ENCODE measurements around the gene RAB3IP. TPM values are rescaled to one million over a fixed set of nuclear protein-coding genes. Genes with fewer than 3 reads are reported as not detected.
"Not testable (repeated sequence)": the region's sequence is repeated elsewhere in the genome, so short reads cannot be mapped to it uniquely, and the experiment has no call there.

Gene RAB3IP
- polyA plus RNA-seq, 4 donors, result 26.5 to 61.9 (median 49.9) TPM

DNA sequence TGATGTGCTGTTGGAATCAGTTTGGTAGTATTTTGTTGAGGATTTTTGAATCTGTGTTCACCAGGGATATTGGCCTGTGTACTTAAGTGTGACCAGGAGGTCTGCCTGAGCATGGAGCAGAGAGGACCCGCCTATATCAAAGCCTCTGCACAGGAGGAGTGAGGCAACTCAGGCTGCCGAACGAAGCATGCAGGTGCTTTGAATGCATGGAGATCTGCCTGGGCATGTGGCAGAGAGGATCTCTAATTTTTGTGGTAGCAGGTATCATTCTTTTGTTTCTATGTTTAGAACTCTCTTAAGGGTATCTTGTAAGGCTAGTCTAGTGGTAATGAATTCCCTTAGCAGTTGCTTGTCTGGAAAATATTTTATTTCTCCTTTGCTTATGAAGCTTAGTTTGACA, 26.9 kb downstream of the RAB3IP start:
- DNase-seq (no peak), FAIRE-seq (no peak)
- Histone ChIP-seq H3K4me3 (ENCODE audit: low read depth in 1 of 3, low read length in 3 of 3) (no peak overlapping the region), H3K9me3 (ENCODE audit: control insufficient read depth in 2 of 2, insufficient read depth in 1 of 2, low read depth in 1 of 2, low read length in 1 of 2) (peaks cover 0 to 48% of the 10 kb centered on the region in 2 donors), H3K27ac (ENCODE audit: low read depth in 1 of 3, low read length in 2 of 3) (no peak overlapping the region), H3K36me3 (ENCODE audit: control insufficient read depth in 3 of 3, insufficient read depth in 2 of 3, low read depth in 1 of 3, low read length in 3 of 3) (peaks cover 0 to 24% (median 20%) of the 10 kb centered on the region in 3 donors), H3K4me1 (ENCODE audit: control insufficient read depth in 3 of 3, insufficient read depth in 2 of 3, low read depth in 1 of 3, low read length in 2 of 3) (no peaks in the 10 kb centered on the region), H3K27me3 (ENCODE audit: control insufficient read depth in 3 of 3, insufficient read depth in 3 of 3, low read length in 3 of 3) (no peaks in the 10 kb centered on the region)
- 97 to 99% (median 98%) methylated on average over 3 of the region's 3 CpGs for WGBS, 3 donors

- no peaks in the 10 kb centered on the region for H3K4me1 ChIP-seq (ENCODE audit: control insufficient read depth in 3 of 3, insufficient read depth in 2 of 3, low read depth in 1 of 3, low read length in 2 of 3)
- peaks cover 0 to 51% of the 10 kb centered on the region in 2 donors for H3K9me3 ChIP-seq (ENCODE audit: control insufficient read depth in 2 of 2, insufficient read depth in 1 of 2, low read depth in 1 of 2, low read length in 1 of 2)
- no peak overlapping the region for H3K4me3 ChIP-seq (ENCODE audit: low read depth in 1 of 3, low read length in 3 of 3)
- H3K27ac ChIP-seq (ENCODE audit: low read depth in 1 of 3, low read length in 2 of 3), result no peak overlapping the region
- no peaks in the 10 kb centered on the region for H3K27me3 ChIP-seq (ENCODE audit: control insufficient read depth in 3 of 3, insufficient read depth in 3 of 3, low read length in 3 of 3)
- no peak for FAIRE-seq
- WGBS, 3 donors, result 95 to 97% (median 96%) methylated on average over 6 of the region's 6 CpGs
- H3K36me3 ChIP-seq (ENCODE audit: control insufficient read depth in 3 of 3, insufficient read depth in 2 of 3, low read depth in 1 of 3, low read length in 3 of 3), result peaks cover 0 to 26% (median 23%) of the 10 kb centered on the region in 3 donors
- DNase-seq, result no peak
Observed at GRCh38 chr12:69766260-69766659, 27.6 kb downstream of the RAB3IP start.

DNA sequence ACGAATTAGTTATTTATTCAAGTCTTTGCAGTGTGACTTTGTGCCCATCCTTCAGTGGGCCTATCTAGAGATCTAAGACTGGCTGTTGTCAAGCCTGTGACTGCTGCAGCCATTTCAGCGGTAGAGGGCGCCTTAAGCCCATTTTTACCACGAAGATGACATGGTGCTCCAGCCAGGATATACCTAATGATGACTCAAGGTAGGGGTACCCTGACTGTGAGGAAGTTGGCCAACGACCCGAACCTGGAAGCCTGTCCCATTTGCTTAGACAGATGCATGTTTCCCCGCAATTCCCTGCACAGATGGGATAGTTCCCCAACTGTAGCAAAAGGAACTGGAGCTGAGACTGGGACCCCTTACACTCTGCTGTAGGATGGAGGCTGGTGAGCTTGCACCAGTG, 41.3 kb downstream of the RAB3IP start:
- FAIRE-seq (no peak), DNase-seq (peak; percentile 18 to 25)
- peaks cover 0 to 8% (median 0%) of the 10 kb centered on the region in 3 donors for H3K36me3 ChIP-seq (ENCODE audit: control insufficient read depth in 3 of 3, insufficient read depth in 2 of 3, low read depth in 1 of 3, low read length in 3 of 3)
- H3K27me3 ChIP-seq (ENCODE audit: control insufficient read depth in 3 of 3, insufficient read depth in 3 of 3, low read length in 3 of 3), result no peaks in the 10 kb centered on the region
- H3K27ac ChIP-seq (ENCODE audit: low read depth in 1 of 3, low read length in 2 of 3), result no peak overlapping the region
- H3K4me1 ChIP-seq (ENCODE audit: control insufficient read depth in 3 of 3, insufficient read depth in 2 of 3, low read depth in 1 of 3, low read length in 2 of 3), result no peaks in the 10 kb centered on the region
- peaks cover 0 to 11% of the 10 kb centered on the region in 2 donors for H3K9me3 ChIP-seq (ENCODE audit: control insufficient read depth in 2 of 2, insufficient read depth in 1 of 2, low read depth in 1 of 2, low read length in 1 of 2)
- no peak overlapping the region for H3K4me3 ChIP-seq (ENCODE audit: low read depth in 1 of 3, low read length in 3 of 3)
- 68 to 86% (median 82%) methylated on average over 7 of the region's 7 CpGs for WGBS, 3 donors

DNA sequence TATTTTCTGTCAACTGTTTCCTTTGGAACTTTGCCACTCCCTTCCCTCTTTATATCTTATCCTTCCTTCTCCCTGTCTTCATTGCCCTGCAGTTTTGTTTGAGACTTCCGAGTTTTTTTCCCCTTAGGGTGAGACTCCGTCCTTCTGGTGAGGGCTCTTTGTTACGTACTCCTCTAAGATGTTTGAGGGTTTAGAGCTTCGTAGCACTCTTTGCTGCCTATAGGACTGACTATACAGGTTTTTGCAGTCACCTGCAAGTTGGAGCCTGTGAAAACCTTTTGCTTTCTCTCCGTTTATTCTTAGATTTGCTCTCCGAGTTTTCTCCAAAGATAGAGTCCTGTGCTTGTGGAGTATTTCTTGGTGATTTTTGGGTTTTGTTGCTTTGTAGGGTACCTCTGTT, 44.7 kb downstream of the RAB3IP start:
- Histone ChIP-seq H3K36me3 (ENCODE audit: control insufficient read depth in 3 of 3, insufficient read depth in 2 of 3, low read depth in 1 of 3, low read length in 3 of 3) (peaks cover 0 to 11% (median 7%) of the 10 kb centered on the region in 3 donors), H3K4me1 (ENCODE audit: control insufficient read depth in 3 of 3, insufficient read depth in 2 of 3, low read depth in 1 of 3, low read length in 2 of 3) (no peaks in the 10 kb centered on the region), H3K9me3 (ENCODE audit: control insufficient read depth in 2 of 2, insufficient read depth in 1 of 2, low read depth in 1 of 2, low read length in 1 of 2) (peaks cover 0 to 11% of the 10 kb centered on the region in 2 donors), H3K27me3 (ENCODE audit: control insufficient read depth in 3 of 3, insufficient read depth in 3 of 3, low read length in 3 of 3) (no peaks in the 10 kb centered on the region), H3K27ac (ENCODE audit: low read depth in 1 of 3, low read length in 2 of 3) (no peak overlapping the region), H3K4me3 (ENCODE audit: low read depth in 1 of 3, low read length in 3 of 3) (no peak overlapping the region)
- 88 to 91% (median 89%) methylated on average over 6 of the region's 6 CpGs for WGBS, 3 donors
- DNase-seq (no peak), FAIRE-seq (no peak)

- no peak for FAIRE-seq
Observed at GRCh38 chr12:69789351-69789750, 50.7 kb downstream of the RAB3IP start.

DNA sequence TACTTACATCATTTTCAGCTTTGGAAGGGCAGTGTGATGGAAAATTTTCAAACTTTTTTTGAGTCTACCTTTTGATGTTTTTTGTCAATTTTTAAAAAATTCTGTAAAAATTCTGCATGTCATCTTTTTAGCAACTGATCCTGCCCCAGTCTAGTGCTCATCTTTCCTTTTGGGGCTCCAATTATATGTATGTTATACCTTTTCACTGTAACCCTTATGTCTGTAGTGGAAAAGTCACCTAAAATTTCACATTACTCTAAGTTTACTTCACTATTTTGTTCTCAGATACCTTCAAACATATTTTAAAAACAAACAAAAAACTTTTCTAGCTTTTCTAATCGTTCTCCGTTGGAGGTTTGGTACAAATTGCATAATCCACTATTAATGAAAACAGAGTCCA, 53.9 kb downstream of the RAB3IP start:
- Histone ChIP-seq H3K9me3 (ENCODE audit: control insufficient read depth in 2 of 2, insufficient read depth in 1 of 2, low read depth in 1 of 2, low read length in 1 of 2) (peaks cover 0 to 18% of the 10 kb centered on the region in 2 donors), H3K4me1 (ENCODE audit: control insufficient read depth in 3 of 3, insufficient read depth in 2 of 3, low read depth in 1 of 3, low read length in 2 of 3) (no peaks in the 10 kb centered on the region), H3K4me3 (ENCODE audit: low read depth in 1 of 3, low read length in 3 of 3) (no peak overlapping the region), H3K27me3 (ENCODE audit: control insufficient read depth in 3 of 3, insufficient read depth in 3 of 3, low read length in 3 of 3) (no peaks in the 10 kb centered on the region), H3K27ac (ENCODE audit: low read depth in 1 of 3, low read length in 2 of 3) (no peak overlapping the region), H3K36me3 (ENCODE audit: control insufficient read depth in 3 of 3, insufficient read depth in 2 of 3, low read depth in 1 of 3, low read length in 3 of 3) (peaks cover 0 to 12% (median 4%) of the 10 kb centered on the region in 3 donors)
- WGBS, 3 donors, result 96 to 100% (median 99%) methylated on average over 2 of the region's 2 CpGs
- DNase-seq (no peak), FAIRE-seq (no peak)

More at GRCh38 chr12:69789351-69789750, 50.7 kb downstream of the RAB3IP start:
- H3K36me3 ChIP-seq (ENCODE audit: control insufficient read depth in 3 of 3, insufficient read depth in 2 of 3, low read depth in 1 of 3, low read length in 3 of 3), result peaks cover 0 to 11% (median 3%) of the 10 kb centered on the region in 3 donors
- DNase-seq, result no peak
- no peaks in the 10 kb centered on the region for H3K27me3 ChIP-seq (ENCODE audit: control insufficient read depth in 3 of 3, insufficient read depth in 3 of 3, low read length in 3 of 3)
- H3K4me1 ChIP-seq (ENCODE audit: control insufficient read depth in 3 of 3, insufficient read depth in 2 of 3, low read depth in 1 of 3, low read length in 2 of 3), result no peaks in the 10 kb centered on the region
- peaks cover 0 to 15% of the 10 kb centered on the region in 2 donors for H3K9me3 ChIP-seq (ENCODE audit: control insufficient read depth in 2 of 2, insufficient read depth in 1 of 2, low read depth in 1 of 2, low read length in 1 of 2)
- no peak overlapping the region for H3K27ac ChIP-seq (ENCODE audit: low read depth in 1 of 3, low read length in 2 of 3)
- H3K4me3 ChIP-seq (ENCODE audit: low read depth in 1 of 3, low read length in 3 of 3), result no peak overlapping the region

DNA sequence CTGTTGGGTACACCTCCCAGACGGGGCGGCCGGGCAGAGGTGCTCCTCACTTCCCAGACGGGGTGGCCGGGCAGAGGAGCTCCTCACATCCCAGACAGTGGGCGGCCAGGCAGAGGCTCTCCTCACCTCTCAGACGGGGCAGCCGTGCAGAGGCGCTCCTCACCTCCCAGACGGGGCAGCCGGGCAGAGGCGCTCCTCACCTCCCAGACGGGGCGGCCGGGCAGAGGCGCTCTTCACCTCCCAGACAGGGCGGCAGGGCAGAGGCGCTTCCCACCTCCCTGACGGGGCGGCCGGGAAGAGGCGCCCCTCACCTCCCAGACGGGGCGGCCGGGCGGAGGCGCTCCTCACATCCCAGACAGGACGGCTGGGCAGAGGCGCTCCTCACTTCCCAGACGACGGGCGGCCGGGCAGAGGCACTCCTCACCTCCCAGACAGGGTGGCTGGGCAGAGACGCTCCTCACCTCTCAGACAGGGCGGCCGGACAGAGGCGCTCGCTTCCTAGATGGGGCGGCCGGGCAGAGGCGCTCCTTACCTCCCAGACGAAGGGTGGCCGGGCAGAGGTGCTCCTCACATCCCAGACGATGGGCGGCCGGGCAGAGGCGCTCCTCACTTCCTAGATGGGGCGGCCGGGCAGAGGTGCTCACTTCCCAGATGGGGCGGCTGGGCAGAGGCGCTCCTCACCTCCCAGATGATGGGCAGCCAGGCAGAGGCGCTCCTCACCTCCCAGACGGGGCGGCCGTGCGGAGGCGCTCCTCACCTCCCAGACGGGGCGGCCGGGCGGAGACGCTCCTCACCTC, 68.6 kb downstream of the RAB3IP start:
- H3K27ac ChIP-seq (ENCODE audit: low read depth in 1 of 3, low read length in 2 of 3); H3K4me3 ChIP-seq (ENCODE audit: low read depth in 1 of 3, low read length in 3 of 3); FAIRE-seq; H3K27me3 ChIP-seq (ENCODE audit: control insufficient read depth in 3 of 3, insufficient read depth in 3 of 3, low read length in 3 of 3); DNase-seq; H3K4me1 ChIP-seq (ENCODE audit: control insufficient read depth in 3 of 3, insufficient read depth in 2 of 3, low read depth in 1 of 3, low read length in 2 of 3): not testable (repeated sequence)
- peaks cover 1 to 24% of the 10 kb centered on the region in 2 donors for H3K9me3 ChIP-seq (ENCODE audit: control insufficient read depth in 2 of 2, insufficient read depth in 1 of 2, low read depth in 1 of 2, low read length in 1 of 2)
- H3K36me3 ChIP-seq (ENCODE audit: control insufficient read depth in 3 of 3, insufficient read depth in 2 of 3, low read depth in 1 of 3, low read length in 3 of 3), result peaks cover 0 to 12% (median 12%) of the 10 kb centered on the region in 3 donors
- 95 to 97% (median 97%) methylated on average over 43 to 62 of the region's 62 CpGs for WGBS, 3 donors

GRCh38 chr12:69810870-69811498, 72.3 kb downstream of the RAB3IP start:
- Histone ChIP-seq H3K4me3 (ENCODE audit: low read depth in 1 of 3, low read length in 3 of 3) (no peak overlapping the region), H3K27me3 (ENCODE audit: control insufficient read depth in 3 of 3, insufficient read depth in 3 of 3, low read length in 3 of 3) (no peaks in the 10 kb centered on the region), H3K9me3 (ENCODE audit: control insufficient read depth in 2 of 2, insufficient read depth in 1 of 2, low read depth in 1 of 2, low read length in 1 of 2) (peaks cover 1 to 22% of the 10 kb centered on the region in 2 donors), H3K36me3 (ENCODE audit: control insufficient read depth in 3 of 3, insufficient read depth in 2 of 3, low read depth in 1 of 3, low read length in 3 of 3) (peaks cover 0 to 11% (median 9%) of the 10 kb centered on the region in 3 donors), H3K27ac (ENCODE audit: low read depth in 1 of 3, low read length in 2 of 3) (no peak overlapping the region), H3K4me1 (ENCODE audit: control insufficient read depth in 3 of 3, insufficient read depth in 2 of 3, low read depth in 1 of 3, low read length in 2 of 3) (no peaks in the 10 kb centered on the region)
- DNase-seq (no peak), FAIRE-seq (no peak)
- WGBS, 3 donors, result 67 to 88% (median 73%) methylated on average over 4 of the region's 4 CpGs

Measured in small intestine (tissue), 7 donors.